OCI-LY3 (cell line): ENCODE results near the gene EPDR1.

Source experiments
- CTCF ChIP-seq: fragments of 200-600, 300-600 bp; sonication (generic); IDR thresholded peaks from 2 replicates; pipeline ENCODE4 v1.5.1; 2014; ENCODE audit warnings: antibody characterized with exemption, low read length, low read depth
- EZH2phosphoT487 ChIP-seq: fragments of 200-600 bp; shearing (Covaris generic); IDR thresholded peaks from 2 replicates; pipeline ENCODE4 v1.6.1; 2018; ENCODE audit warnings: antibody characterized with exemption, mixed run types, low read depth

DNA sequence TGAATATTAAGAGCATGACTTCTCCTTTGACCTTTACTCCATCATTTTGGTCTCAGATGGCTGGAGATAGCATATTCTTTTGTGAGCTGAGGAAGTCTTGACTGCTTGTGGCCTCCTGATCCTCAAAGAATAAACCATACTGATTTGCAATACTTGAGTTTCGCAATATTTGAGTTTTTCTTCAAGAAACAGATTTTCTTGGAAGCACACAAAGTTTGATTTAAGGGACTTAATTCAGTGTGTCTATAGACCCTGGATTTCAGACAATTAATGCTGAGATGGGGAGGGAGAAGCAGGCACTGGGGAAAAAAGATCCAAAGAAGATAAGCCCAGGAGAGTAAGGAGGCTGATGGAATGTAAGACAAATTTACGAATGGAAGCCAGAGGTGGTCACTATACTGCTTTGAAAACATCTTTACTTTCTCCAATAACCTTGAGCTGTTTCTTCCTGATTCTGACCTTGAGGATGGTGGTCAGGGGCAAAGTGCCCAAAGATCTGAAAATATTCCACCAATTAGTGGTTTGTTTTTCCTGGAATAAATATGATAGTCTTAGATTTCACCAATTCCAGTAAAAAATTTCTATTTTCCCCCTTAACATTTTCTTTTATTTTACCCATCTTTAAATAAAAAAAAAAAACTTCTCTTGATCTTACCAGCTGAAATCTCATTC lies 7.5 kb downstream of the EPDR1 start:
- TF ChIP-seq EZH2phosphoT487 = no peak
- TF ChIP-seq CTCF = no peak
